Middle frontal gyrus (tissue), 1 donor: Measurements from ENCODE around the gene RHOF.
"Not testable (repeated sequence)": the region's sequence is repeated elsewhere in the genome, so short reads cannot be mapped to it uniquely, and the experiment has no call there.

Experiments used
- DNase-seq: peaks from one replicate; pipeline ENCODE4 v3.0.0-alpha.2; 2015; ENCODE audit warnings: low spot score; ENCODE audit errors: extremely low spot score

The RHOF gene

GRCh38 chr12:121750507-121750955 is 43.0 kb downstream of the RHOF start:
- no peak for DNase-seq

GRCh38 chr12:121749267-121749666 is 44.2 kb downstream of the RHOF start:
- DNase-seq, result no peak

- no peak for DNase-seq
These were observed 44.8 kb downstream of the RHOF start for GRCh38 chr12:121748571-121749265.

- DNase-seq, result no peak
These were observed 45.3 kb downstream of the RHOF start for GRCh38 chr12:121748218-121748570.

GRCh38 chr12:121745545-121745944 is 47.9 kb downstream of the RHOF start:
- DNase-seq, result not testable (repeated sequence)

GRCh38 chr12:121741743-121742142 is 51.7 kb downstream of the RHOF start:
- no peak for DNase-seq

- DNase-seq, result peak; percentile 7
These were observed 52.6 kb downstream of the RHOF start for GRCh38 chr12:121740847-121741246.

GRCh38 chr12:121738340-121738858 is 55.1 kb downstream of the RHOF start:
- no peak for DNase-seq

- no peak for DNase-seq
These were observed 59.6 kb downstream of the RHOF start for GRCh38 chr12:121733849-121734248.

GRCh38 chr12:121731473-121731872 is 62.0 kb downstream of the RHOF start:
- no peak for DNase-seq

GRCh38 chr12:121729021-121729420 is 64.5 kb downstream of the RHOF start:
- DNase-seq, result no peak
